K562 (cell line): Measurements from ENCODE around the gene GTF3C1. TPM values are rescaled to one million over a fixed set of nuclear protein-coding genes. Genes with fewer than 3 reads are reported as not detected.

Experiments used
- ATAC-seq: fragments of 200-7000 bp; cut with Tn5 transposase; 3 replicates; pipeline ENCODE4 v1.9.1; 2020; ENCODE audit warnings: moderate library complexity
- BruUV-seq: library from RNA; stranded (reverse); fragments of 400-500 nt; replicated peaks from 2 replicates; lab custom pipeline; 2021; lab: Mats Ljungman, UMichigan
- CTCF ChIA-PET: fragments of 300-600 bp; formaldehyde crosslinking; extraction: SDS; loops from one replicate; lab custom pipeline; 2021; ENCODE audit warnings: low intra/inter-chr PET ratio; lab: Yijun Ruan, JAX
- POLR2A ChIA-PET: fragments of 300-600, 350-650 bp; sonication (Branson Sonifier 250); formaldehyde crosslinking; extraction: SDS; loops from one replicate; lab custom pipeline; 2021; ENCODE audit warnings: antibody characterized with exemption, inconsistent platforms; lab: Yijun Ruan, JAX
- DNase-seq, 4 experiments: peaks; one replicate each; pipeline versions ENCODE4 v3.0.0 to v3.0.0-alpha.2; 2011 to 2018; ENCODE audit warnings: low spot score in 3 of 4, mixed read lengths in 3 of 4; ENCODE audit errors: extremely low read depth in 1 of 4
- FAIRE-seq: peaks from 2 replicates; lab custom pipeline; 2011; peaks lifted over from hg19 to GRCh38; lab: Jason Lieb, UNC
- H2AFZ ChIP-seq: 2 replicates; pipeline ENCODE4 v1.6.0; 2011; ENCODE audit warnings: low read depth, low read length, control low read depth, inconsistent platforms
- H3K27ac ChIP-seq: fragments of 200-600 bp; 3 replicates; pipeline ENCODE4 v1.8.0; 2011; ENCODE audit warnings: low read depth, mild to moderate bottlenecking, control low read depth, inconsistent platforms, low read length, moderate library complexity, mixed read lengths; ENCODE audit errors: extremely low read depth
- H3K27me3 ChIP-seq, 2 experiments: fragments of 300-600 bp in 1 of 2; 2 replicates in 1 of 2; 3 replicates in 1 of 2; pipeline versions ENCODE4 v1.6.0 to v1.8.0; 2011; ENCODE audit warnings: inconsistent platforms in 2 of 2, low read length in 2 of 2, mild to moderate bottlenecking in 1 of 2, mixed read lengths in 1 of 2, moderate library complexity in 1 of 2; ENCODE audit not compliant: control insufficient read depth in 2 of 2, insufficient read depth in 2 of 2
- H3K36me3 ChIP-seq: fragments of 300-600 bp; 3 replicates; pipeline ENCODE4 v1.8.0; 2011; ENCODE audit warnings: mild to moderate bottlenecking, low read length, inconsistent platforms; ENCODE audit not compliant: control insufficient read depth, insufficient read depth
- H3K4me1 ChIP-seq, 2 experiments: fragments of 200-600 bp in 1 of 2; replicated peaks in 1 of 2; 2 replicates in 1 of 2; 3 replicates in 1 of 2; pipeline versions ENCODE4 v1.5.1 to v1.8.0; 2011; ENCODE audit warnings: inconsistent platforms in 2 of 2, low read length in 2 of 2, mild to moderate bottlenecking in 1 of 2, mixed read lengths in 1 of 2, moderate library complexity in 1 of 2; ENCODE audit not compliant: control insufficient read depth in 2 of 2, insufficient read depth in 2 of 2
- H3K4me2 ChIP-seq: 2 replicates; pipeline ENCODE4 v1.6.1; 2011; ENCODE audit warnings: low read length, control low read depth, inconsistent platforms, mixed read lengths; ENCODE audit not compliant: insufficient read depth
- H3K4me3 ChIP-seq: fragments of 200-600 bp; sonication (generic), shearing (Covaris generic); 2 replicates; pipeline ENCODE4 v1.5.1; 2016; ENCODE audit warnings: control low read depth, inconsistent platforms
- H3K79me2 ChIP-seq: fragments of 200-600 bp; 3 replicates; pipeline ENCODE4 v1.8.0; 2011; ENCODE audit warnings: low read length, inconsistent platforms; ENCODE audit not compliant: control insufficient read depth, insufficient read depth
- H3K9ac ChIP-seq, 2 experiments: 2 replicates each; pipeline versions ENCODE4 v1.6.0 to v1.6.1; 2011; ENCODE audit warnings: low read depth in 2 of 2, low read length in 2 of 2, control low read depth in 1 of 2, inconsistent platforms in 1 of 2, mild to moderate bottlenecking in 1 of 2, mixed read lengths in 1 of 2; ENCODE audit not compliant: insufficient read depth in 1 of 2
- H3K9me1 ChIP-seq: one replicate; pipeline ENCODE4 v1.6.0; 2011; ENCODE audit warnings: inconsistent platforms, mild to moderate bottlenecking, low read length, moderate library complexity; ENCODE audit not compliant: control insufficient read depth, insufficient read depth
- H3K9me3 ChIP-seq: replicated peaks from 2 replicates; pipeline ENCODE4 v1.5.1; 2011; ENCODE audit warnings: low read depth, low read length, inconsistent platforms; ENCODE audit not compliant: control insufficient read depth, insufficient read depth
- H4K20me1 ChIP-seq: replicated peaks from 2 replicates; pipeline ENCODE4 v1.6.1; 2011; ENCODE audit warnings: low read length, inconsistent platforms, mixed read lengths; ENCODE audit not compliant: control insufficient read depth, insufficient read depth
- FIP1L1 ChIP-seq: fragments of 200-400 bp; formaldehyde crosslinking; IDR thresholded peaks from 2 replicates; pipeline ENCODE4 v1.6.1; 2018; ENCODE audit warnings: mild to moderate bottlenecking, low read depth, low read length; ENCODE audit not compliant: poor library complexity, severe bottlenecking
- MCM7 ChIP-seq, 2 experiments: fragments of 450-650 bp; IDR thresholded peaks; 2 replicates each; pipeline ENCODE4 v1.6.1; 2016 to 2018
- SMARCA5 ChIP-seq: fragments of 450-650 bp; IDR thresholded peaks from 2 replicates; pipeline ENCODE4 v1.6.1; 2016
- TFAM ChIP-seq: fragments of 250-450 bp; sonication (Bioruptor Pico); conservative IDR thresholded peaks from 2 replicates; pipeline ENCODE4 v1.5.0; 2021; ENCODE audit warnings: mild to moderate bottlenecking, moderate library complexity
- ZNF175 ChIP-seq: fragments of 200-800 bp; sonication (Bioruptor generic); IDR thresholded peaks from 2 replicates; pipeline ENCODE4 v1.6.1; 2016; ENCODE audit warnings: low read depth, mild to moderate bottlenecking, missing genetic modification characterization, missing compliant biosample characterization
- ZNF551 ChIP-seq: fragments of 250-450 bp; sonication (Bioruptor Pico); IDR thresholded peaks from 2 replicates; pipeline ENCODE4 v1.5.0; 2021; ENCODE audit warnings: mild to moderate bottlenecking, moderate library complexity
- WGBS: fragments of 100-300 bp; shearing (Covaris generic); methylation state at CpG from one replicate; pipeline ENCODE4 v1.1.6; 2016; ENCODE audit warnings: low coverage, mixed read lengths; ENCODE audit not compliant: insufficient coverage; ENCODE audit errors: missing lambda C conversion rate; 5-methylcytosine and 5-hydroxymethylcytosine counted together
- in situ Hi-C: fragments of 300-500 bp; cut with MboI; formaldehyde crosslinking; loops from 4 replicates; pipeline ENCODE4 v1.15.0; 2018; ENCODE audit warnings: inconsistent platforms, mixed read lengths
- intact Hi-C: fragments of 100-400 bp; cut with micrococcal nuclease; formaldehyde crosslinking; loops from 2 replicates; pipeline ENCODE4 v1.14.2; 2022
- polyA plus RNA-seq, 8 experiments: library from polyadenylated mRNA; depleted of rRNA in 4 of 8; stranded (reverse) in 5 of 8; unstranded in 3 of 8; fragments of >200 nt; fragmentation: Nextera tagmentation in 2 of 8; fragmentation: Illumina TruSeq in 1 of 8; extraction: Ambion mirVana in 2 of 8; extraction: Trizol in 1 of 8; gene quantifications; 2 replicates each; pipeline versions ENCODE4 v1.2.1 to v1.2.3, GENCODE V29; 2011 to 2014; ENCODE audit warnings: inconsistent platforms in 1 of 8, missing spikeins in 1 of 8
- total RNA-seq, 7 experiments: library from RNA; depleted of rRNA in 6 of 7; stranded (reverse); fragments of >200 nt in 6 of 7; fragmentation: Illumina TruSeq in 2 of 7; extraction: Trizol in 2 of 7; gene quantifications; 2 replicates each; pipeline versions ENCODE4 v1.2.1 to v1.2.3, GENCODE V29; 2011 to 2021; ENCODE audit warnings: low replicate concordance in 1 of 7
- TF ChIP-seq, protein P1 (sequence below), 3 experiments: IDR thresholded peaks in 2 of 3; conservative IDR thresholded peaks in 1 of 3; 2 replicates each; pipeline ENCODE4 v1.5.1; 2011 to 2012; ENCODE audit warnings: low read length in 3 of 3, mild to moderate bottlenecking in 3 of 3, control low read depth in 2 of 3, improper control_type of control experiment in 1 of 3, inconsistent platforms in 1 of 3, low read depth in 1 of 3, mixed read lengths in 1 of 3, moderate library complexity in 1 of 3; ENCODE audit not compliant: insufficient read depth in 2 of 3
- TF ChIP-seq, protein P2 (sequence below): fragments of 250-450 bp; sonication (Bioruptor Pico); IDR thresholded peaks from 2 replicates; pipeline ENCODE4 v1.4.0; 2020; ENCODE audit warnings: mild to moderate bottlenecking, moderate library complexity
- TF ChIP-seq, protein P3 (sequence below): fragments of 450-650 bp; formaldehyde crosslinking; IDR thresholded peaks from 2 replicates; pipeline ENCODE4 v1.4.0; 2020; ENCODE audit warnings: mild to moderate bottlenecking, mixed read lengths

The GTF3C1 gene
- total and polyA plus RNA-seq, 9 of the 15 experiments (the other 6 are each of a cell fraction or from before 2014, with no cell fraction given): 0.72 to 63.6 (median 30.9) TPM

DNA sequence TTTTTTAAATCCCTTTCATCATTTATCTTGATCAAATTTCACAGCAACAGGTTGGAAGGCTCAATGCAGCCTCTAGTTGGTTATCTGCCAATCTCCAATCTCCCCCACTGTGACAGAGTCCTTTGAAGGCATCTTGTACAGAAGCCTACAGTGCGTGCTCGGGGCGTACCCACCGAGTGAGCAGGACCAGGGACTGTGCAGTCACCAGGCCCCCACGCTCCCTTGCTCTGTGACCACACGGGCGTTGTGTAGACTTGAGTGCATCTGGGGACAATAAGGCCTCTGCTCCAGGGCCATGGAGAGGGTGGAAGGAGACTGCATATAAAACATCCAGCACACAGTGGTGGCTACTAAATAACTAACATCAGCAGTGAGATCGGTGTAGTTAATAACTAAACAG lies 63.4 kb downstream of the GTF3C1 start:
- ATAC-seq (no peak), DNase-seq (no peak), FAIRE-seq (no peak)
- TF ChIP-seq, protein P1, sequence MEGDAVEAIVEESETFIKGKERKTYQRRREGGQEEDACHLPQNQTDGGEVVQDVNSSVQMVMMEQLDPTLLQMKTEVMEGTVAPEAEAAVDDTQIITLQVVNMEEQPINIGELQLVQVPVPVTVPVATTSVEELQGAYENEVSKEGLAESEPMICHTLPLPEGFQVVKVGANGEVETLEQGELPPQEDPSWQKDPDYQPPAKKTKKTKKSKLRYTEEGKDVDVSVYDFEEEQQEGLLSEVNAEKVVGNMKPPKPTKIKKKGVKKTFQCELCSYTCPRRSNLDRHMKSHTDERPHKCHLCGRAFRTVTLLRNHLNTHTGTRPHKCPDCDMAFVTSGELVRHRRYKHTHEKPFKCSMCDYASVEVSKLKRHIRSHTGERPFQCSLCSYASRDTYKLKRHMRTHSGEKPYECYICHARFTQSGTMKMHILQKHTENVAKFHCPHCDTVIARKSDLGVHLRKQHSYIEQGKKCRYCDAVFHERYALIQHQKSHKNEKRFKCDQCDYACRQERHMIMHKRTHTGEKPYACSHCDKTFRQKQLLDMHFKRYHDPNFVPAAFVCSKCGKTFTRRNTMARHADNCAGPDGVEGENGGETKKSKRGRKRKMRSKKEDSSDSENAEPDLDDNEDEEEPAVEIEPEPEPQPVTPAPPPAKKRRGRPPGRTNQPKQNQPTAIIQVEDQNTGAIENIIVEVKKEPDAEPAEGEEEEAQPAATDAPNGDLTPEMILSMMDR (IDR thresholded peaks at IDR 0.05 in 2 of 3, conservative IDR thresholded peaks at IDR 0.05 in 1 of 3; ENCODE audit: insufficient read depth in 2 of 3, low read depth in 1 of 3, low read length in 3 of 3): no peak
- TF ChIP-seq MCM7 (IDR thresholded peaks at IDR 0.05) (no peak), TFAM (CRISPR knock-in tag) (no peak), ZNF551 (CRISPR knock-in tag) (no peak), SMARCA5 (no peak), FIP1L1 (no peak), ZNF175 (no peak)
- TF ChIP-seq, protein P2, sequence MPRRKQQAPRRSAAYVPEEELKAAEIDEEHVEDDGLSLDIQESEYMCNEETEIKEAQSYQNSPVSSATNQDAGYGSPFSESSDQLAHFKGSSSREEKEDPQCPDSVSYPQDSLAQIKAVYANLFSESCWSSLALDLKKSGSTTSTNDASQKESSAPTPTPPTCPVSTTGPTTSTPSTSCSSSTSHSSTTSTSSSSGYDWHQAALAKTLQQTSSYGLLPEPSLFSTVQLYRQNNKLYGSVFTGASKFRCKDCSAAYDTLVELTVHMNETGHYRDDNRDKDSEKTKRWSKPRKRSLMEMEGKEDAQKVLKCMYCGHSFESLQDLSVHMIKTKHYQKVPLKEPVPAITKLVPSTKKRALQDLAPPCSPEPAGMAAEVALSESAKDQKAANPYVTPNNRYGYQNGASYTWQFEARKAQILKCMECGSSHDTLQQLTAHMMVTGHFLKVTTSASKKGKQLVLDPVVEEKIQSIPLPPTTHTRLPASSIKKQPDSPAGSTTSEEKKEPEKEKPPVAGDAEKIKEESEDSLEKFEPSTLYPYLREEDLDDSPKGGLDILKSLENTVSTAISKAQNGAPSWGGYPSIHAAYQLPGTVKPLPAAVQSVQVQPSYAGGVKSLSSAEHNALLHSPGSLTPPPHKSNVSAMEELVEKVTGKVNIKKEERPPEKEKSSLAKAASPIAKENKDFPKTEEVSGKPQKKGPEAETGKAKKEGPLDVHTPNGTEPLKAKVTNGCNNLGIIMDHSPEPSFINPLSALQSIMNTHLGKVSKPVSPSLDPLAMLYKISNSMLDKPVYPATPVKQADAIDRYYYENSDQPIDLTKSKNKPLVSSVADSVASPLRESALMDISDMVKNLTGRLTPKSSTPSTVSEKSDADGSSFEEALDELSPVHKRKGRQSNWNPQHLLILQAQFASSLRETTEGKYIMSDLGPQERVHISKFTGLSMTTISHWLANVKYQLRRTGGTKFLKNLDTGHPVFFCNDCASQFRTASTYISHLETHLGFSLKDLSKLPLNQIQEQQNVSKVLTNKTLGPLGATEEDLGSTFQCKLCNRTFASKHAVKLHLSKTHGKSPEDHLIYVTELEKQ (CRISPR knock-in tag): no peak
- TF ChIP-seq, protein P3, sequence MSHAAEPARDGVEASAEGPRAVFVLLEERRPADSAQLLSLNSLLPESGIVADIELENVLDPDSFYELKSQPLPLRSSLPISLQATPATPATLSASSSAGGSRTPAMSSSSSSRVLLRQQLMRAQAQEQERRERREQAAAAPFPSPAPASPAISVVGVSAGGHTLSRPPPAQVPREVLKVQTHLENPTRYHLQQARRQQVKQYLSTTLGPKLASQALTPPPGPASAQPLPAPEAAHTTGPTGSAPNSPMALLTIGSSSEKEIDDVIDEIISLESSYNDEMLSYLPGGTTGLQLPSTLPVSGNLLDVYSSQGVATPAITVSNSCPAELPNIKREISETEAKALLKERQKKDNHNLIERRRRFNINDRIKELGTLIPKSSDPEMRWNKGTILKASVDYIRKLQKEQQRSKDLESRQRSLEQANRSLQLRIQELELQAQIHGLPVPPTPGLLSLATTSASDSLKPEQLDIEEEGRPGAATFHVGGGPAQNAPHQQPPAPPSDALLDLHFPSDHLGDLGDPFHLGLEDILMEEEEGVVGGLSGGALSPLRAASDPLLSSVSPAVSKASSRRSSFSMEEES (CRISPR knock-in tag): no peak
- CTCF ChIA-PET: no interaction called here
- Histone ChIP-seq H3K79me2 (no peaks in the 10 kb centered on the region), H3K9ac (peak overlapping the region in 1 of 2 experiments; percentile 27; a peak in 1 of 4 replicates), H2AFZ (no peak overlapping the region), H3K4me3 (no peak overlapping the region), H3K4me2 (no peak overlapping the region), H3K4me1 (no peaks in the 10 kb centered on the region), H3K27ac (no peak overlapping the region), H4K20me1 (no peaks in the 10 kb centered on the region; the same call in 1 of the 2 replicates), H3K9me3 (no peaks in the 10 kb centered on the region), H3K9me1 (no peaks in the 10 kb centered on the region), H3K36me3 (peaks cover 95% of the 10 kb centered on the region), H3K27me3 (no peaks in the 10 kb centered on the region)
- POLR2A ChIA-PET: no interaction called here
- in situ Hi-C loops (no loop called here), intact Hi-C loops (no loop called here)
- WGBS: 85% methylated on average over 8 of the region's 8 CpGs
- BruUV-seq: no TSS peak
